Measurements from ENCODE around the gene HOXD8.

DNA sequence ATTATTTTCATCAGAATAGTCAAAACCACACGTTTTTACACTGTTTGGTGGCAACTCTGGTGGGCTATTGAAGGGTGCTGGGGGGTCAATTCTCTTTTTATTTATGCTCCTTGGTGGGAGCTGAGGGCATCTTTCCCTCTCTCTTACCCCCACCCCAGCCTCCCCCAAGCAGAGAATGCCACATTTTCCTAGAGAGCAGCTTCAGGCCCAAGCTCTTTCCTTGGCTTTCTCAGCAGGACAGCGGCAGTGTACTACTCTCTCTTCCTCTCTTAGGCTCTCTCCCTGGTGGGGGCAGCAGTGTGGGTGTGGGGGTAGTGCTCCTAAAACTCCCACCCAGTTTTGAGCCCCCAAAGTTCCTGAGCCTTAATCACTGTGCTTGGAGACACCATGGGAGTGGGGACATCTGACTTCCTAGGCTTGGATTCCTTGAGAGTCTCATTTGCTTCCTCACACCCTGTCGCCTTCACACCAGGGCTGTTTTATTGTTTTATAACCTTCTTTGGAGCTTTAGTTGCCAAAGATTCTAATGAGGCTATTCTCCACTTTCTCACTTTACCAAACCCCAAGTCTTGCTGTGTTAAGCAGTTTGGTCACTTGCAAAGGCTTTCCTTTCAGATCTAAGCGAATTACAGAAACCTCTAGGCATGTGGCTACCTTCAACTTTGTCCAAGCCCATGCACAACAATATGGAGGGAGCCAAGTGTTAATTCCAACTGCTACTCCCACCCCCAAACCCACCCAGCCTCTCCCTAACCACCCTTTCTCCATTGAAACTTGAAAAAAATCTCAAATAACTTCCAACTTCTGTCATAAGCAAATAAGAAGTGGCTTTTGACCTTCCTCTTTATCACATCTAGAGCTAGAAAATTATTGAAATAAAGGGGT lies 15.8 kb downstream of the HOXD8 start:
- TF ChIP-seq BHLHE40 (IDR thresholded peaks at IDR 0.05; ENCODE audit: low read length): no peak
- TF ChIP-seq, protein P1, sequence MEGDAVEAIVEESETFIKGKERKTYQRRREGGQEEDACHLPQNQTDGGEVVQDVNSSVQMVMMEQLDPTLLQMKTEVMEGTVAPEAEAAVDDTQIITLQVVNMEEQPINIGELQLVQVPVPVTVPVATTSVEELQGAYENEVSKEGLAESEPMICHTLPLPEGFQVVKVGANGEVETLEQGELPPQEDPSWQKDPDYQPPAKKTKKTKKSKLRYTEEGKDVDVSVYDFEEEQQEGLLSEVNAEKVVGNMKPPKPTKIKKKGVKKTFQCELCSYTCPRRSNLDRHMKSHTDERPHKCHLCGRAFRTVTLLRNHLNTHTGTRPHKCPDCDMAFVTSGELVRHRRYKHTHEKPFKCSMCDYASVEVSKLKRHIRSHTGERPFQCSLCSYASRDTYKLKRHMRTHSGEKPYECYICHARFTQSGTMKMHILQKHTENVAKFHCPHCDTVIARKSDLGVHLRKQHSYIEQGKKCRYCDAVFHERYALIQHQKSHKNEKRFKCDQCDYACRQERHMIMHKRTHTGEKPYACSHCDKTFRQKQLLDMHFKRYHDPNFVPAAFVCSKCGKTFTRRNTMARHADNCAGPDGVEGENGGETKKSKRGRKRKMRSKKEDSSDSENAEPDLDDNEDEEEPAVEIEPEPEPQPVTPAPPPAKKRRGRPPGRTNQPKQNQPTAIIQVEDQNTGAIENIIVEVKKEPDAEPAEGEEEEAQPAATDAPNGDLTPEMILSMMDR (IDR thresholded peaks at IDR 0.05 in 2 of 3, conservative IDR thresholded peaks at IDR 0.05 in 1 of 3; ENCODE audit: insufficient read depth in 2 of 3, low read depth in 1 of 3, low read length in 3 of 3): no peak

Data from K562 (cell line).